ENCODE measurements around the gene KY. TPM values are rescaled to one million over a fixed set of nuclear protein-coding genes. Genes with fewer than 3 reads are reported as not detected.

Gene KY
- total RNA-seq, 2 donors from 2014 or later: 0.33 to 0.59 TPM

- Histone ChIP-seq H3K27ac (no peak overlapping the region), H3K4me3 (no peak overlapping the region), H3K9me3 (no peaks in the 10 kb centered on the region), H3K4me1 (peaks cover 0 to 20% of the 10 kb centered on the region in 2 donors), H3K36me3 (no peaks in the 10 kb centered on the region), H3K27me3 (no peaks in the 10 kb centered on the region)
- no peak for DNase-seq (ENCODE audit: low spot score)
- TF ChIP-seq, protein P1, sequence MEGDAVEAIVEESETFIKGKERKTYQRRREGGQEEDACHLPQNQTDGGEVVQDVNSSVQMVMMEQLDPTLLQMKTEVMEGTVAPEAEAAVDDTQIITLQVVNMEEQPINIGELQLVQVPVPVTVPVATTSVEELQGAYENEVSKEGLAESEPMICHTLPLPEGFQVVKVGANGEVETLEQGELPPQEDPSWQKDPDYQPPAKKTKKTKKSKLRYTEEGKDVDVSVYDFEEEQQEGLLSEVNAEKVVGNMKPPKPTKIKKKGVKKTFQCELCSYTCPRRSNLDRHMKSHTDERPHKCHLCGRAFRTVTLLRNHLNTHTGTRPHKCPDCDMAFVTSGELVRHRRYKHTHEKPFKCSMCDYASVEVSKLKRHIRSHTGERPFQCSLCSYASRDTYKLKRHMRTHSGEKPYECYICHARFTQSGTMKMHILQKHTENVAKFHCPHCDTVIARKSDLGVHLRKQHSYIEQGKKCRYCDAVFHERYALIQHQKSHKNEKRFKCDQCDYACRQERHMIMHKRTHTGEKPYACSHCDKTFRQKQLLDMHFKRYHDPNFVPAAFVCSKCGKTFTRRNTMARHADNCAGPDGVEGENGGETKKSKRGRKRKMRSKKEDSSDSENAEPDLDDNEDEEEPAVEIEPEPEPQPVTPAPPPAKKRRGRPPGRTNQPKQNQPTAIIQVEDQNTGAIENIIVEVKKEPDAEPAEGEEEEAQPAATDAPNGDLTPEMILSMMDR (IDR thresholded peaks at IDR 0.05): no peak
Measured at GRCh38 chr3:134694946-134695543, 44.2 kb upstream of the KY start.

DNA sequence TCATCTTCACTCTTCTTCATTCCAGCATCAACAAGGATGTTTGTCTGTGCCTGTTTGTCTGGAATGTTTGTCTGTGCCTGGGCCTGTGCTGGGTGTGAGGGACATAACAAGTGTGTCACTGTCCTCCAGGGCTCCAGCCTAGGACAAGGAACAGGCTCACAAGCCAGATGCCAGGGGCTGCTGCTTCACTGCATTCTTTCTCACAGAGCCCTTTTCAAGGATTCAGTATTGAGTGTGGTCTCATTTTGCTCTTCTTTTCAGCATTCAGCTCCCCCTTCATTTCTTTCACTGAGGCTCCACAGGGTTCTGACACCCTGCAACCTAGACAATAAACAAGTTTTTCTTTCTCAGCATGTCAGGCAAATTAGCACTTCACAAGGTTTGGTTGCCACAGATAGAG, 43.6 kb upstream of the KY start:
- no peak for DNase-seq (ENCODE audit: low spot score)
- Histone ChIP-seq H3K27ac (no peak overlapping the region), H3K27me3 (no peaks in the 10 kb centered on the region), H3K4me1 (peaks cover 0 to 19% of the 10 kb centered on the region in 2 donors), H3K4me3 (no peak overlapping the region), H3K36me3 (no peaks in the 10 kb centered on the region), H3K9me3 (no peaks in the 10 kb centered on the region)
- TF ChIP-seq, protein P1 (IDR thresholded peaks at IDR 0.05): no peak

DNA sequence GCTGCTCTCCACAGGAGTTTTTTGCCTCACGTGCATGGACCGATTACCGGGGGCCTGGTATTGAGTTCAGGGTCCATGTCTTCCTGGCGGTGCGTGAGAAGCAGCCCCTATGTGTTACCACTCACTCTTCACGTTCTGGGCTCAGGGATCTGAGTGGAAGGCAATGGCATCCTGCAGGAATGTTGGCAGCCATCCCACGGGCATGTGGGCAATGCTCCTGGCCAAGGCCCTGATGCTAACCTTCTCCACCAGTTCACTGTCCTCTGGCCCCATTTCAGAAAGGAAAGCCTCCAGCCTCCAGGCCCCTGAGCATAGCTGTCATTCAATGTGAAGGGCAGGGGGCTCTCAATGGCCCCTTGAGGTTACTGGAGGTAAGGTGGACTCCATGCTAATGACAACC, 43.0 kb upstream of the KY start:
- H3K27ac ChIP-seq: no peak overlapping the region
- no peaks in the 10 kb centered on the region for H3K36me3 ChIP-seq
- DNase-seq (ENCODE audit: low spot score): no peak
- no peak overlapping the region for H3K4me3 ChIP-seq
- H3K9me3 ChIP-seq: no peaks in the 10 kb centered on the region
- H3K27me3 ChIP-seq: no peaks in the 10 kb centered on the region
- TF ChIP-seq, protein P1 (IDR thresholded peaks at IDR 0.05): no peak
- H3K4me1 ChIP-seq: peaks cover 0 to 13% of the 10 kb centered on the region in 2 donors

DNA sequence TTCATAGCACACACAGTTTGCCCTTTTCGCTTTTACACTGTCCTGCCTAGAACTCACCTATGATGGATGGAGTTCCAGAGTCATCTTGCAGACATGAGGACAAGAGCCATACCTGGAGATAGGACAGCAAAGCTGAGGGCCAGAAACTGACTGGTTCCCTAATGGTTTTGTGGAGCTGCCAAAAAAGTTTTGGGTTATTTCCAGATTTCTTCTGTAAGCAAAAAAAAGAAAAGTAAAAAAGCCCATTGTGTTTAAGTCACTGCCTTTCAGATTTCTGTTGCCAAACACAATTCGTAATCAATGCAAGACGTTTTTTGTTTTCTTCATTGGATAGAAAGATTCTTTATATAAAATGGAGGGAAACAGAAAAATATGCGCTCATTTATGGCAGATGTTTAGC, 42.4 kb upstream of the KY start:
- TF ChIP-seq, protein P1 (IDR thresholded peaks at IDR 0.05): no peak
- Histone ChIP-seq H3K27me3 (no peaks in the 10 kb centered on the region), H3K27ac (no peak overlapping the region), H3K9me3 (no peaks in the 10 kb centered on the region), H3K4me3 (no peak overlapping the region), H3K4me1 (peaks cover 0 to 7% of the 10 kb centered on the region in 2 donors), H3K36me3 (no peaks in the 10 kb centered on the region)
- no peak for DNase-seq (ENCODE audit: low spot score)

DNA sequence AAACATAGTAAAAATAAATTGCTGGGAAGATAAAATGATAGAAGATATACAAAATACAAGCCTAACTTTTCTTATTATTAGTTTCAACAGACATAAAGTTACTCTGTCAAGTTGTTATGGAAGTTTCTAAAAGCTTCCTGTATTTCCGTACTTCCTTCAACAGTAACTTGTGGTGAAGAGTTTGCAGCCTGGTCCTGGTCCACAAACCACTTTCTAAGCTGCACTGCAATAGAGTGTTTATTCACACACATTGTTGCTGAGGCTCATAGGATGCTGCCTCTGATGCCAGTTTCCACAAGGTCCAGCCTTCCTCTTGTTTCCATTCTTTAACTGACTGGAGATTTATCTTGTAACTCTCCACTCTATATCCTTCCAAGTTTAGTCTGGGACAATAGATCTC, 39.4 kb upstream of the KY start:
- H3K9me3 ChIP-seq: no peaks in the 10 kb centered on the region
- TF ChIP-seq, protein P1 (IDR thresholded peaks at IDR 0.05): no peak
- H3K4me3 ChIP-seq: no peak overlapping the region
- no peak for DNase-seq (ENCODE audit: low spot score)
- no peaks in the 10 kb centered on the region for H3K27me3 ChIP-seq
- no peak overlapping the region for H3K27ac ChIP-seq
- H3K4me1 ChIP-seq: no peaks in the 10 kb centered on the region
- H3K36me3 ChIP-seq: no peaks in the 10 kb centered on the region

- no peaks in the 10 kb centered on the region for H3K36me3 ChIP-seq
- no peaks in the 10 kb centered on the region for H3K9me3 ChIP-seq
- H3K4me3 ChIP-seq: no peak overlapping the region
- TF ChIP-seq, protein P1 (IDR thresholded peaks at IDR 0.05): no peak
- no peaks in the 10 kb centered on the region for H3K4me1 ChIP-seq
- H3K27me3 ChIP-seq: no peaks in the 10 kb centered on the region
- no peak for DNase-seq (ENCODE audit: low spot score)
- H3K27ac ChIP-seq: no peak overlapping the region
Measured at GRCh38 chr3:134687642-134688041, 36.8 kb upstream of the KY start.

All from right atrium auricular region (tissue), 2 donors.